Body of pancreas (tissue), 4 donors: ENCODE measurements around the gene SNX20.

ENCODE experiments used
- CTCF ChIP-seq, 7 experiments: fragments of 450-650 bp in 4 of 7; fragments of 200-600 bp in 3 of 7; sonication (generic) in 3 of 7; IDR thresholded peaks; one replicate each; pipeline ENCODE4 v1.5.1; 2016 to 2019; ENCODE audit warnings: antibody characterized with exemption in 7 of 7
- POLR2A ChIP-seq, 3 donors: fragments of 450-650 bp; IDR thresholded peaks; one replicate each; pipeline ENCODE4 v1.6.1; 2016; ENCODE audit warnings: antibody characterized with exemption in 3 of 3, mild to moderate bottlenecking in 2 of 3

DNA sequence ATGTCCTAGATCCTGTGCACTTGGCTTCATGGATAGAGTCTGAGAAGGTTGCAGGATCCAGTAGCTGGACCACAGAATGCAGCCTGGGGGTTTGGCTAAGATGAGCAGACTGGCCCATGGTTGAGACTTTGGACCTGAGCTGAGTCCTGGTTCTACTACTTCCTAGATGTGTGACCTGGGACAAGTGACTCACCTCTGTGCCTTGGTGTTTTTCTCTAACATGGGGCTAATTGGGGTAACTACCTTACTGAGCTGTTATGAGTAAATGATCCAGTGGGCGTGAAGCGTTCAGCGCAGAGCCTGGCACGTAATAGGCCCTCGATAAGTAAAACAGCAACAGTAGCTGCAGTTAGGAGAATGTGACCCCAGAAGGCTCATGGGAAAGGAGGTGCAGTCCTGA, 38.8 kb downstream of the SNX20 start:
- TF ChIP-seq POLR2A (IDR thresholded peaks at IDR 0.05) (no peak), CTCF (IDR thresholded peaks at IDR 0.05) (no peak)
